NCI-H446 treated with DMSO at 0.1 percent for 48 hours (cell line): ENCODE results near the gene FMOD.

Experiments used
- DNase-seq: peaks from one replicate; lab custom pipeline; 2025; lab: John Stamatoyannopoulos, UW

The FMOD gene

GRCh38 chr1:203361945-203362719 is 11.2 kb upstream of the FMOD start:
- DNase-seq, result no peak

- DNase-seq, result no peak
Measured at GRCh38 chr1:203360547-203361185, 9.7 kb upstream of the FMOD start.

DNA sequence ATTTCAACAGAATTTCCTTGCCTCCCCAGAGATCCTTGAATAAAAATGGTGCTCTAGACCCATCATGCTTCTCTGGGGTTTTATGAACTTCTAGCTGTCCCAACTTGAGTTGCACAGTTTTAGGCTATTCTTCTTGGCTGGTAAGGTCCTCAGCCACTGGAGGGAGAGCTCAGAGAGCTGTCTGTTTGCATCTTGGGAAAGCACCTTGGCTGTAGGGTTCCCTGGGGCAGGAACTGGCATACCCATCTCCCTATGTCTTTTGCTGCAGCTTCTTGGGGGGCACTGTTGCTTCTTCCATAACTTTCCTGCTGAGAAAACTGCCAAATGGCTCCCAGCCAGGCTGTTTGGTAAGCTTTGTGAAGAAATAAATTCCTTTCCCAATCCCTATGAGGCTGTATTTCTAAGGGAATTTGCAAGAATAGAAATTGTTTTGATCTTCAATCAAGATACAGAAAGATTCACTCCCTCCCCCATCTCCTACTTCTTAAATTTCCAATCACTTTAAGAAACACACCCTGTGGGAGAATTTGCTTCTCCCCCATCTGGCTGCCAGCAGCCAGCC is 8.2 kb upstream of the FMOD start:
- no peak for DNase-seq

DNA sequence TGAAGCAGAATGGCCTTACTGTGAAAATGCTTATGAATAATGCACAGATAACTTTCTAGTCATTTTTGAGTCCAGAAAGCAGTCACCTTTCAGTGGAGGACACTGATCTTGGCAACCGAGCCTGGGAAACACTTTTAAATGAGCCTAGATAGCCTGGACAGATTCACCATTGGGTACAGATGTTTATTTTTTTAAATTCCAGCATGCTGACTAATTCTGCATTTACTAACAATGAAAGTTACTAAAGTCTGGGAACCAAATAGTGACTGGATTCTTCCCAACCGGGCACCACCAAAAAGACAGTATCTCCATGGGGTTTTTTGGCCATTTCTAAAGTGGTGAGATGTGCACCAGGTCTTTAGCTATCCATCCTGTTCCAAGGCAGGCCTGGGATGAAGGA is 3.3 kb upstream of the FMOD start:
- no peak for DNase-seq

- no peak for DNase-seq
Measured at GRCh38 chr1:203353486-203353885, 2.6 kb upstream of the FMOD start.

GRCh38 chr1:203349773-203350524 is 973 bp downstream of the FMOD start:
- DNase-seq, result no peak

DNA sequence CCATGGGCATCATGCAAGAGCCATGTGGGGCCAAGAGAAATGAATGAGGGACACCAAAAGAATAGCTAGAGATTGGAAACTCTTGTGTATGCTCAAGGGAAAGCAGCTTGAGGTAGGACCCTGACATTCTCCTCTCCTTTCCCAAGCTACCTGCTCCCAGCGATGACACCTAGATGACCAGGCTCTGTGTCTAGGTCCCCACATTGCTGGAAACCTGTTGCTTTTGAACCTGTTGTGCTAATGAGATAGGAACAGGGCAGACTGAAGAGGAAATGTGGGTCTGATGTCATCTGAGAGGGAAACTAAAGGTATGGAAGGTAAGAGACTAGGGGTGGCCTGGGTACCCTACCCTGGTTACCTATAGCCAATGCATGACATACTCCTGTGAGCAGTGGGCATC is 1.8 kb downstream of the FMOD start:
- no peak for DNase-seq

DNA sequence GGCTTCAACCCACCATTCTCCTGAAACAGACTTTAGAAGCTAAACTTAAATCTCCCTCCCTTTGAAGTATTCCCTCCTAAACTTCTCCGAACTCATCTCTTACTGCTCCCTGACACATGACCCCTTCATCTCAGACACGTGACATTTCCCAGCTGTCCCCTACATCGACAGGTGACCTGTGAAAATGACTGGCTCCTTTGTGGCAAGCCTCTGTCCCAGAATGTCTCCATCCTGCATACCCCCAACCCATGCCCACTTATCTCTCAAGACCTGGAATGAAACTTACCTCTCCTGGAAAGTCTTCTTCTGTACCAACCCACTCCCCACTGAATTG is 4.2 kb downstream of the FMOD start:
- no peak for DNase-seq

DNA sequence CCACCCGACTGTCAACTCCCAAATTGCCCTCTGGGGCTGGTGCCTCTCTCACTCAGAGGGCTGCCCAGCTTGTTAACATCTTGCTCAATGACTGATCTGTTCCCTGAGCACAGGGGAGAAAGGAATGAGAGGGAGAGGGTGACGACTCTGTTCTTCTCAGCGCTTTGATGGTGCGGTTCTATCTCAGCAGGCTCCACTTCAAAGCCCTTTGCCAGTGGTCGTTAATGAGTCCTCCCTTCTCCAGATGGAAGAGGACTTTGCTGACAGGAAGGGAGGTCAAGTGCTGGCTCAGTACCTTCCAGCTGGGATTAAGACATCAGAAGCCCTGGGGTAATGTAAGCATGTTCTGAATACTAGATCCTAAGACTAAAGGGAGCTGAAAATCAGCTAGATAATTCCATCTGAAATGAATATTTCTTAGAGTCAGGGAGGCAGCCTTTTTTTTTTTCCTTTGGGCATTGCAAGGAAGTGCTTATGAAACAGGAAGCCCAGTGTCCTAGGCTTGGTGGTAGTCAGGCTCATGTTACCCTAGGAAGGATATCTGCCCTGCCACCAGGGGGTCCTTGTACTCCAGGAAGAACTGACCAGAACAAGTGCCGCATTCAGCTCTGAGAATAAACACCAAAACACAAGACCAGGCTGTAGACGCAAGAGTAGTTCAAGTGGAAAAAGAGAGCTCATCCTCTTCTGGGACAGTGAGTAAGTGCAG is 4.7 kb downstream of the FMOD start:
- no peak for DNase-seq

DNA sequence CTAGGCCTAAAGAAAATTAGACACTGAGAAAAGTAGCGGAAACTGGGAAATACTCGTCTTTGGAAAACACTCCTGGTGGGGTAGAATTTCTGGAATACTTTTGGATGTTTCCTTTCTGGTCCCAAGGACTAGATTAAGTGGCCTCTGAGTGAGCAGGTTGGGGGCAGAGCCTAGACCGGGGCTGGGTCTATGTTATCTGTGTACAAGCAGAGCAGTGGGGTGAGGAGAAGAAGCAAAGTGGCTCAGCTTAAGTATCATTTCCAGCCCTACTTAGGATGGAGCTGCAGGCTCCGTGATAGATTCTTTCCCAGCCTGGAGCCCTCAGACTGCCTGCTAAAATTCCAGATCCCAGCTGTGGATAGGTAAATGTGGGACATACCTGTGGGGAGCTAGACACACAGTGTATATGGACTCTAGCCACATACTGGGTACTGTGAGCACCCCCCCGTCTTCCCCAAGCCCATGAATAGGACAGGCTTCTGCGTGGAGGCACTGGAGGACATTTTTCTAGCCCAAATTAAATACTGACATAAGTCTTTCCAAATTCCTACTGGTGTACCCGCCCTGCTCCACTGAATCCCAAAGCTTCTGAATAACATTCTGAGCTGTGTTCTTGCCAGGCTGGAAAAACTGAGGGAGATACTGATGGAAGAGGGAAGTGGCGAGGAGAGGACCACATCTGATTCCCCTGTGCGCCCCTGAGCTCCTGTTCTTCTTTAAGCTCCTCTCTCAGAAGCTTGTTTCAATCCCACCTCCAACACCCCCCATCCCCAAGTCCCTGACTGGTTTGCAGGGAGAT is 6.8 kb downstream of the FMOD start:
- DNase-seq, result no peak

GRCh38 chr1:203342192-203342940 is 8.6 kb downstream of the FMOD start:
- DNase-seq, result peak; percentile 22

DNA sequence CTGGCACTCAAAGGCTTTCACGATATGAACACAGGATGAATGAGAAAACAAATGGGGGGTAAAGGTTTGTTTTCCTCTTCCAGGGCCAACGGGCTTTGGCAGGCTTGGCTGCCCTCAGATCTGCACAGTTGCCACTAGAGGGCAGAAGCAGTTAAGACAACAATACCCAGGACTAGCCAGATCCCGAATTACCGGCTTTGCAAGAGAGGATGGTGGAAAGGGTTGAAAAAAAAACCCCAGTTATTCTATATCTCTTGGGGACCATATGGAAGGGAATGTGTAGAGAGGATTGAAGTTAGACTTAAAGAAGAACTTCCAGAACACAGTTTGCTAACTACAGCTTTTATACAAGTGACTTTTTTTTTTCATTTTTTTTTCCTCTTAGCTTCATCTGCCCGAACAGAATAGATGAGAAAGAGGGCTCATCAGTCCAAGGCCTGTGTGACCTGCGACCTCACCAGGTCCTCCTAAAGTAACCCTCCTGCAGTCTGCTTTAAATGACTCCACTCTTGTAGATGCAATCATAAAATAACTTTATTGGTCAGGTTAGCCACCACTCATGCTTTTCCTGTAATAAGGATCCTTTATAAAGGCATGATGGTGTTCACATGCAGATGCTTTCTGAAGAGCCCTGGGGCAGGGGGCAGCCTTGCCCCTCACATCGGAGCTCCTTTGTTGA is 10.7 kb downstream of the FMOD start:
- peak; percentile 78 for DNase-seq

GRCh38 chr1:203338335-203339036 is 12.4 kb downstream of the FMOD start:
- peak; percentile 62 for DNase-seq

DNA sequence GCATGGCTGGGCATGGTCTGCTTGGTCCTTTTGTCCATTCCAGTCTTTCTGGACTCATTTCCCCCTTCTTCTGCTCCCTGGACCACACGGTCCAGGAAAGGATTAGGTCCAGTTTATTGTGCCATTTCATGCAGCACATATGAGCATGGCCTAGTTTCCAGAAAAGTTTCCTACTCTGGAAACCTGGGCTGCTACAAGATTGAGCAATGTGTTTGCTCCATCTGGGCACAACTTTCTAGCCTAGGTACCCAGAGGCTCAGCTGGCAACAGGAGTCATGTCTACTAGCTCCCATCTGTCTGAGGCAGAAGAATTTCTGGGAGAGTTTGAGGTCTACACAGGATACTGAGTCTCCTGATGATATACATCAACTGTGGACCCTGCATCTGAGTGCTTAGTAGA is 14.8 kb downstream of the FMOD start:
- no peak for DNase-seq

- no peak for DNase-seq
Measured at GRCh38 chr1:203335503-203335902, 15.4 kb downstream of the FMOD start.

DNA sequence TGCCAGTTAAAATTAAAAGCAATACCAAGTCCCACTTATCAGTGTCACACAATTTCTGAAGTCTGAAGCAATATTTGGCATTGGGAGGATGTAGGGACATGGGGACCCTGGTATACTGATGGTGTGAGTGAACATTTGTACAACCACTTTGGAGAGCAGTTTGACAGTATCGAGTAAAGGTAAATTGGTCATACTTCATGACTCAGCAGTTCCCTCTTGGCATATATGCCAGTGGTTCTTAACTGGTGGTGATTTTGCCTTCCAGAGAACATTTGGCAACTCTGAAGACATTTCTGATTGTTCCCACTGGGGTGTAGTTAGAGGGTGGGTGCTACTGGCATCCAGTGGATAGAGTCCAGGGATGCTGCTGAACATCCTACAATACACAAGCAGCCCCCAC is 19.7 kb downstream of the FMOD start:
- DNase-seq, result no peak

GRCh38 chr1:203328714-203329122 is 22.2 kb downstream of the FMOD start:
- DNase-seq, result no peak

- DNase-seq, result no peak
Measured at GRCh38 chr1:203327684-203328457, 23.1 kb downstream of the FMOD start.
